Fibroblast of lung (primary cell): Measurements from ENCODE around the gene ARL16. TPM values are rescaled to one million over a fixed set of nuclear protein-coding genes. Genes with fewer than 3 reads are reported as not detected.
"Not testable (repeated sequence)": the region's sequence is repeated elsewhere in the genome, so short reads cannot be mapped to it uniquely, and the experiment has no call there.

Experiments
- DNase-seq, 2 donors: peaks; one replicate each; pipeline versions ENCODE4 v3.0.0 to v3.0.0-alpha.2; 2010; ENCODE audit warnings: low read depth in 2 of 2
- H2AFZ ChIP-seq: 2 replicates; pipeline ENCODE4 v1.5.1; 2012; ENCODE audit warnings: low read length, control low read depth, inconsistent platforms
- H3K27ac ChIP-seq: 2 replicates; pipeline ENCODE4 v1.5.1; 2011; ENCODE audit warnings: low read length, control low read depth; ENCODE audit not compliant: insufficient read depth
- H3K27me3 ChIP-seq: 2 replicates; pipeline ENCODE4 v1.5.1; 2011; ENCODE audit warnings: mild to moderate bottlenecking, low read length; ENCODE audit not compliant: control insufficient read depth, insufficient read depth
- H3K36me3 ChIP-seq: 2 replicates; pipeline ENCODE4 v1.5.1; 2011; ENCODE audit warnings: low read length; ENCODE audit not compliant: control insufficient read depth, insufficient read depth
- H3K4me1 ChIP-seq: 2 replicates; pipeline ENCODE4 v1.5.1; 2011; ENCODE audit warnings: low read length; ENCODE audit not compliant: control insufficient read depth, insufficient read depth; ENCODE audit errors: extremely low read depth
- H3K4me2 ChIP-seq: 2 replicates; pipeline ENCODE4 v1.5.1; 2011; ENCODE audit warnings: low read length, control low read depth; ENCODE audit not compliant: insufficient read depth; ENCODE audit errors: extremely low read depth
- H3K4me3 ChIP-seq, 4 experiments: fragments of 200-600 bp in 1 of 4; sonication (generic) in 1 of 4; replicated peaks in 1 of 4; 2 replicates each; pipeline ENCODE4 v1.5.1; 2011 to 2016; ENCODE audit warnings: low read length in 4 of 4, low read depth in 3 of 4, mild to moderate bottlenecking in 3 of 4, control low read depth in 2 of 4, inconsistent platforms in 1 of 4, mixed read lengths in 1 of 4; ENCODE audit not compliant: insufficient read depth in 1 of 4; ENCODE audit errors: control extremely low read depth in 1 of 4
- H3K79me2 ChIP-seq: 2 replicates; pipeline ENCODE4 v1.5.1; 2012; ENCODE audit warnings: mild to moderate bottlenecking, low read length, inconsistent platforms; ENCODE audit not compliant: control insufficient read depth, insufficient read depth
- H3K9ac ChIP-seq: 2 replicates; pipeline ENCODE4 v1.5.1; 2011; ENCODE audit warnings: mild to moderate bottlenecking, low read length, control low read depth; ENCODE audit not compliant: insufficient read depth
- H3K9me3 ChIP-seq: 2 replicates; pipeline ENCODE4 v1.5.1; 2012; ENCODE audit warnings: low read depth, low read length; ENCODE audit not compliant: control insufficient read depth, insufficient read depth
- H4K20me1 ChIP-seq: 2 replicates; pipeline ENCODE4 v1.5.1; 2011; ENCODE audit warnings: low read length; ENCODE audit not compliant: control insufficient read depth, insufficient read depth; ENCODE audit errors: extremely low read depth
- CTCF ChIP-seq, 2 donors: IDR thresholded peaks in 1 of 2; conservative IDR thresholded peaks in 1 of 2; 1 replicate in 1 of 2; 2 replicates in 1 of 2; pipeline ENCODE4 v1.5.1; 2011 to 2012; ENCODE audit warnings: low read length in 2 of 2, control low read depth in 1 of 2, inconsistent platforms in 1 of 2, low read depth in 1 of 2, mild to moderate bottlenecking in 1 of 2
- EZH2 ChIP-seq: IDR thresholded peaks from 2 replicates; pipeline ENCODE4 v1.5.1; 2012; ENCODE audit warnings: low read length, control low read depth, mild to moderate bottlenecking; ENCODE audit errors: missing control alignments
- polyA plus RNA-seq, 2 donors: library from polyadenylated mRNA; depleted of rRNA in 1 of 2; stranded (reverse) in 1 of 2; unstranded in 1 of 2; fragments of >200 nt; gene quantifications; 2 replicates each; pipeline ENCODE4 v1.2.1, GENCODE V29; 2011 to 2012; ENCODE audit warnings: missing spikeins in 1 of 2
- total RNA-seq: library from RNA; depleted of rRNA; stranded (reverse); fragments of >200 nt; gene quantifications from 2 replicates; pipeline ENCODE4 v1.2.1, GENCODE V29; 2014

The ARL16 gene
- total and polyA plus RNA-seq, 2 donors (not counting 1 experiment from before 2014, with no cell fraction given): 28.1 to 35.8 TPM

DNA sequence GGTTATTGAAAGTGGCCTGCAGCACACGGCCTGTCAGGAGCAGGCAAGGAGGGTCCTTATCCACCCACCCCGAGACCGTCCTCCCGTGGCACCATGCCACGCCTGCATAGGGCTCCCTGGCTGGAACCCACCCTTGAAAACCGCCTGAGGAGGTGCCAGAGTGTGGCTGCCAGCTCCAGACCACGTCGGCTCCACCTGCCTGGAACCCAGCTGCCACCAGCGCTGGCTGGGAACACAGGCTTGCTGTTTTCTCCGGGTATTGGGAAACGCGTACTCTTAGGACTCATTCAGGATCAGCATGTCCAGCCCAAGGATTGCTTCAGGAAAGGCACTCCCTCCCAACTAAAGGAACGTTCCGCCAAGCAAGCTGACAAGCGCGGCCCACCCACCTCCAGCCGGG is 6.7 kb downstream of the ARL16 start:
- TF ChIP-seq EZH2 (no peak), CTCF (conservative IDR thresholded peaks at IDR 0.05 in 1 of 2, IDR thresholded peaks at IDR 0.05 in 1 of 2; ENCODE audit: low read depth in 1 of 2, low read length in 2 of 2) (no peak)
- no peaks in the 10 kb centered on the region for H4K20me1 ChIP-seq
- DNase-seq: no peak
- no peaks in the 10 kb centered on the region for H3K4me1 ChIP-seq
- no peak overlapping the region for H3K4me3 ChIP-seq
- no peak overlapping the region for H3K4me2 ChIP-seq
- H3K79me2 ChIP-seq: peaks cover 9% of the 10 kb centered on the region
- no peak overlapping the region for H2AFZ ChIP-seq
- H3K9ac ChIP-seq: no peak overlapping the region
- peaks cover 13% of the 10 kb centered on the region for H3K36me3 ChIP-seq
- H3K9me3 ChIP-seq: no peaks in the 10 kb centered on the region
- no peak overlapping the region for H3K27ac ChIP-seq
- no peaks in the 10 kb centered on the region for H3K27me3 ChIP-seq

GRCh38 chr17:81675515-81676221 is 7.9 kb downstream of the ARL16 start:
- peaks cover 17% of the 10 kb centered on the region for H3K36me3 ChIP-seq
- not testable (repeated sequence) for H3K4me3 ChIP-seq, H2AFZ ChIP-seq, H3K9me3 ChIP-seq, H4K20me1 ChIP-seq, H3K27me3 ChIP-seq, H3K79me2 ChIP-seq, H3K4me1 ChIP-seq, H3K27ac ChIP-seq, H3K9ac ChIP-seq, H3K4me2 ChIP-seq
- peak; percentile 29 to 39 for DNase-seq
- TF ChIP-seq CTCF (conservative IDR thresholded peaks at IDR 0.05 in 1 of 2, IDR thresholded peaks at IDR 0.05 in 1 of 2; ENCODE audit: low read depth in 1 of 2, low read length in 2 of 2): peak; percentile 39 to 53

GRCh38 chr17:81673561-81674258 is 9.9 kb downstream of the ARL16 start:
- Histone ChIP-seq H3K27me3 (no peaks in the 10 kb centered on the region), H3K27ac (no peak overlapping the region), H3K4me3 (no peak overlapping the region), H3K4me2 (no peak overlapping the region), H3K79me2 (no peaks in the 10 kb centered on the region), H3K9me3 (no peaks in the 10 kb centered on the region), H3K9ac (no peak overlapping the region), H3K36me3 (peaks cover 25% of the 10 kb centered on the region), H4K20me1 (no peaks in the 10 kb centered on the region), H2AFZ (no peak overlapping the region), H3K4me1 (no peaks in the 10 kb centered on the region)
- TF ChIP-seq CTCF (conservative IDR thresholded peaks at IDR 0.05 in 1 of 2, IDR thresholded peaks at IDR 0.05 in 1 of 2; ENCODE audit: low read depth in 1 of 2, low read length in 2 of 2) (no peak), EZH2 (no peak)
- DNase-seq: no peak
